Cardiac fibroblast (primary cell): ENCODE results near the gene GPRC5D.

ENCODE experiments used
- DNase-seq, 2 donors: peaks; one replicate each; pipeline versions ENCODE4 v3.0.0 to v3.0.0-alpha.2; 2010; ENCODE audit warnings: low read depth in 2 of 2
- H3K4me3 ChIP-seq, 2 donors: replicated peaks in 1 of 2; 1 replicate in 1 of 2; 2 replicates in 1 of 2; pipeline ENCODE4 v1.5.1; 2011; ENCODE audit warnings: low read depth in 2 of 2, low read length in 2 of 2, mild to moderate bottlenecking in 2 of 2, moderate library complexity in 1 of 2
- TF ChIP-seq, protein P1 (sequence below): IDR thresholded peaks from one replicate; pipeline ENCODE4 v1.5.1; 2011; ENCODE audit warnings: low read depth, mild to moderate bottlenecking, low read length, inconsistent platforms

The GPRC5D gene

GRCh38 chr12:12908252-12908651 lies 43.7 kb downstream of the GPRC5D start:
- H3K4me3 ChIP-seq, result no peak overlapping the region
- TF ChIP-seq, protein P1, sequence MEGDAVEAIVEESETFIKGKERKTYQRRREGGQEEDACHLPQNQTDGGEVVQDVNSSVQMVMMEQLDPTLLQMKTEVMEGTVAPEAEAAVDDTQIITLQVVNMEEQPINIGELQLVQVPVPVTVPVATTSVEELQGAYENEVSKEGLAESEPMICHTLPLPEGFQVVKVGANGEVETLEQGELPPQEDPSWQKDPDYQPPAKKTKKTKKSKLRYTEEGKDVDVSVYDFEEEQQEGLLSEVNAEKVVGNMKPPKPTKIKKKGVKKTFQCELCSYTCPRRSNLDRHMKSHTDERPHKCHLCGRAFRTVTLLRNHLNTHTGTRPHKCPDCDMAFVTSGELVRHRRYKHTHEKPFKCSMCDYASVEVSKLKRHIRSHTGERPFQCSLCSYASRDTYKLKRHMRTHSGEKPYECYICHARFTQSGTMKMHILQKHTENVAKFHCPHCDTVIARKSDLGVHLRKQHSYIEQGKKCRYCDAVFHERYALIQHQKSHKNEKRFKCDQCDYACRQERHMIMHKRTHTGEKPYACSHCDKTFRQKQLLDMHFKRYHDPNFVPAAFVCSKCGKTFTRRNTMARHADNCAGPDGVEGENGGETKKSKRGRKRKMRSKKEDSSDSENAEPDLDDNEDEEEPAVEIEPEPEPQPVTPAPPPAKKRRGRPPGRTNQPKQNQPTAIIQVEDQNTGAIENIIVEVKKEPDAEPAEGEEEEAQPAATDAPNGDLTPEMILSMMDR, result no peak
- DNase-seq, result no peak

DNA sequence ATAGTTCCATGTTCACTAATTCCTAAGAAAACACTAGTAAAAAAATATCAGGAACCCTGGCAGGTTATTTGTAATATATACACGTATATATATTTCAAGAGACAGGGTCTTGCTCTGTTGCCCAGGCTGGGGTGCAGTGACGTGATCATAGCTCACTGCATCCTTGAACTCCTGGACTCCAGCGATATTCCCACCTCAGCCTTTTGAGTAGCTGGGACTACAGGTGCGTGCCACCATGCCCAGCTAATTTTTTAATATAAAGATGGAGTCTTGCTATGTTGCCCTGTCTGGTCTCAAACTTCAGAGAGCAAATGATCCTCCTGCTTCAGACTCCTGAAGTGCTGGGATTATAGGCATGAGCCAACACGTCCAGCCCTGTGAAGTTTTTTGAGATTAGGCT lies 44.4 kb downstream of the GPRC5D start:
- TF ChIP-seq, protein P1, result no peak
- no peak for DNase-seq
- no peak overlapping the region for H3K4me3 ChIP-seq

- TF ChIP-seq, protein P1, result no peak
- no peak overlapping the region for H3K4me3 ChIP-seq
- no peak for DNase-seq
Measured at GRCh38 chr12:12903642-12904609, 48.0 kb downstream of the GPRC5D start.

DNA sequence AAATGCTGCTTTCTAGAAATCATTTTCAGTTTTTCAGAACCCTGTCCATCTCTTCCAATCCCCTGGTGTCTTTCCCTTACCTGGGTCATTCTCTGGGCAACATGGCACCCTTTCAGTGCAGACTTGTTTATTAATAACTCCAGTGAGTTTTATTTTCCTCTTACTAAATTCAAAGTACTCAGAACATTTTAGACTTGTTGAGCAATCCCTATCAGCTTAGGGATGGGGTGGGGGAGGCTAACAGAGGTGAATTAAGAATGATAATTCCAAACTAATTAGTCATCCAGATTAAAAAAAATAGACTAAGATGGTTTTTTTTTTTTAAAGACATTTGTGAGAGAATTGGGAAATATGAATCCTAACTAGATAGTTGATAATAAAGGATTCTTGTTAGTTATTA lies 49.9 kb downstream of the GPRC5D start:
- peak; percentile 85 to 86 for DNase-seq
- TF ChIP-seq, protein P1, result no peak
- H3K4me3 ChIP-seq, result peak overlapping the region in 1 of 2 donors; percentile 27

DNA sequence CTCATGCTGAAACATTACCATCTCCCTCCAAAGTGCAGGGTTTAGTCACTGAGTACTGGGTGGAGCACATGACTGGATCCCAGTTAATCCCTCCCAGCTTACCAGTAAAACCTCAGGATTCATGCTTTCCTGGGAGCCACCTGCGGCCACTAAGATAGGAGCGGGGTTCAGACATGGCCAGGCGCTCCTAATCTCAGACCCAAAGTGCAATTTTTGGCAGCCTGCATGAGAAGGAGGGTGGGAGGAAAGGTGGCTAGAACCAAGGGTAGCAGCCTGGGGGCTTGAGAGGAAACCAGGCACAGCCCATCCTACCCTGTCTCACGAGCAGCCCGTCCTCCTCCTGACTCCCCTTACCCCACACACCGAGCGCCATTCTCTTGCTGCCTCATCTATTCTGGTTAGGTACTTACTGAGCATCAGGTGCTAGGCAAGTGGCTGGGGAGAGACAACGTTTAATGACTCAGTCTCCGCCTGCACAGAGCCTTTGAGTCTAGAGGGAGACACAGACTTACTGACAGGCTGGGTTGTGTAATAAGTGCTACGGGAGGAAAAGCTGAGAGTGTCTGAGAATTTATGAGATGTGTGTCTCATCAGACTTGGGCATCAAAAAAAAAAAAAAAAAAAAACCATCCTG lies 50.7 kb downstream of the GPRC5D start:
- DNase-seq, result peak; percentile 92 to 98
- peak overlapping the region in 1 of 2 donors; percentile 27 for H3K4me3 ChIP-seq

GRCh38 chr12:12900786-12901157 lies 51.2 kb downstream of the GPRC5D start:
- no peak for DNase-seq
- TF ChIP-seq, protein P1, result no peak
- no peak overlapping the region for H3K4me3 ChIP-seq

More for the DNA sequence above, 50.7 kb downstream of the GPRC5D start:
- TF ChIP-seq, protein P1, result no peak
